ENCODE data around the gene COL6A6. TPM values are rescaled to one million over a fixed set of nuclear protein-coding genes. Genes with fewer than 3 reads are reported as not detected.

The COL6A6 gene
- total RNA-seq, 4 donors from 2014 or later: 0.16 to 1.7 (median 0.31) TPM

GRCh38 chr3:130488769-130489450, 28.1 kb upstream of the COL6A6 start:
- TF ChIP-seq CTCF (IDR thresholded peaks at IDR 0.05; ENCODE audit: low read depth): no peak

- no peak for TF ChIP-seq CTCF (IDR thresholded peaks at IDR 0.05; ENCODE audit: low read depth)
Observed at GRCh38 chr3:130490241-130490640, 26.7 kb upstream of the COL6A6 start.

- TF ChIP-seq CTCF (IDR thresholded peaks at IDR 0.05; ENCODE audit: low read depth): no peak
Observed at GRCh38 chr3:130491431-130491830, 25.5 kb upstream of the COL6A6 start.

GRCh38 chr3:130504701-130505100, 12.3 kb upstream of the COL6A6 start:
- no peak for TF ChIP-seq CTCF (IDR thresholded peaks at IDR 0.05; ENCODE audit: low read depth)

GRCh38 chr3:130506031-130506430, 10.9 kb upstream of the COL6A6 start:
- TF ChIP-seq CTCF (IDR thresholded peaks at IDR 0.05; ENCODE audit: low read depth): no peak

GRCh38 chr3:130507746-130508145, 9.2 kb upstream of the COL6A6 start:
- no peak for TF ChIP-seq CTCF (IDR thresholded peaks at IDR 0.05; ENCODE audit: low read depth)

GRCh38 chr3:130509008-130509407, 8.0 kb upstream of the COL6A6 start:
- TF ChIP-seq CTCF (IDR thresholded peaks at IDR 0.05; ENCODE audit: low read depth): no peak

All from subcutaneous adipose tissue (tissue), 4 donors.